Smooth muscle cell (in vitro differentiated cells): ENCODE data around the gene PAPSS1. TPM values are rescaled to one million over a fixed set of nuclear protein-coding genes. Genes with fewer than 3 reads are reported as not detected.
A peak's percentile ranks its signal among the peaks of the same experiment; 100 is the strongest.

Experiments
- DNase-seq: peaks from one replicate; lab custom pipeline; 2025; ENCODE audit not compliant: unreplicated experiment; lab: John Stamatoyannopoulos, UW
- H2AFZ ChIP-seq: fragments of 200-600 bp; sonication (generic); 2 replicates; pipeline ENCODE4 v1.6.0; 2016; ENCODE audit warnings: antibody characterized with exemption, low read depth, mild to moderate bottlenecking
- H3F3A ChIP-seq: fragments of 200-600 bp; sonication (generic); 2 replicates; pipeline ENCODE4 v1.6.0; 2017; ENCODE audit warnings: antibody characterized with exemption, low read depth
- H3K27ac ChIP-seq: fragments of 200-600 bp; sonication (generic); 2 replicates; pipeline ENCODE4 v1.5.1; 2016; ENCODE audit warnings: low read depth, mild to moderate bottlenecking
- H3K27me3 ChIP-seq: fragments of 200-600 bp; sonication (generic); 2 replicates; pipeline ENCODE4 v1.6.1; 2016; ENCODE audit warnings: low read depth, mild to moderate bottlenecking
- H3K36me3 ChIP-seq: fragments of 200-600 bp; sonication (generic); 2 replicates; pipeline ENCODE4 v1.5.1; 2016; ENCODE audit warnings: low read depth
- H3K4me1 ChIP-seq: fragments of 200-600 bp; sonication (generic); 2 replicates; pipeline ENCODE4 v1.5.1; 2016; ENCODE audit warnings: low read depth
- H3K4me2 ChIP-seq: fragments of 200-600 bp; sonication (generic); 2 replicates; pipeline ENCODE4 v1.6.0; 2016; ENCODE audit warnings: mild to moderate bottlenecking
- H3K4me3 ChIP-seq: fragments of 200-600 bp; sonication (generic); 2 replicates; pipeline ENCODE4 v1.5.1; 2016; ENCODE audit warnings: mild to moderate bottlenecking
- H3K79me2 ChIP-seq: fragments of 200-600 bp; sonication (generic); 2 replicates; pipeline ENCODE4 v1.6.0; 2016; ENCODE audit warnings: low read depth, mild to moderate bottlenecking
- H3K9ac ChIP-seq: fragments of 200-600 bp; sonication (generic); 2 replicates; pipeline ENCODE4 v1.6.0; 2016; ENCODE audit warnings: low read depth
- H3K9me3 ChIP-seq: fragments of 200-600 bp; sonication (generic); replicated peaks from 2 replicates; pipeline ENCODE4 v1.5.1; 2016; ENCODE audit warnings: low read depth
- H4K20me1 ChIP-seq: fragments of 200-600 bp; sonication (generic); 2 replicates; pipeline ENCODE4 v1.6.0; 2016; ENCODE audit warnings: low read depth
- WGBS: methylation state at CpG from one replicate; pipeline ENCODE4 v1.1.7; 2016; ENCODE audit warnings: low lambda C conversion rate; 5-methylcytosine and 5-hydroxymethylcytosine counted together
- polyA plus RNA-seq: library from polyadenylated mRNA; unstranded; fragments of >200 nt; fragmentation: Nextera tagmentation; extraction: Ambion mirVana; gene quantifications from 2 replicates; pipeline ENCODE4 v1.2.1, GENCODE V29; 2016
- total RNA-seq: library from RNA; depleted of rRNA; stranded (reverse); fragments of >200 nt; gene quantifications from 2 replicates; pipeline ENCODE4 v1.2.3, GENCODE V29; 2014
- TF ChIP-seq, protein P1 (sequence below): fragments of 200-600 bp; sonication (generic); IDR thresholded peaks from 2 replicates; pipeline ENCODE4 v1.5.1; 2017; ENCODE audit warnings: borderline replicate concordance, mild to moderate bottlenecking, antibody characterized with exemption; ENCODE audit not compliant: insufficient read depth, poor library complexity, severe bottlenecking

PAPSS1 gene
- total and polyA plus RNA-seq, 2 experiments from 2014 or later, result 188 to 198 TPM

DNA sequence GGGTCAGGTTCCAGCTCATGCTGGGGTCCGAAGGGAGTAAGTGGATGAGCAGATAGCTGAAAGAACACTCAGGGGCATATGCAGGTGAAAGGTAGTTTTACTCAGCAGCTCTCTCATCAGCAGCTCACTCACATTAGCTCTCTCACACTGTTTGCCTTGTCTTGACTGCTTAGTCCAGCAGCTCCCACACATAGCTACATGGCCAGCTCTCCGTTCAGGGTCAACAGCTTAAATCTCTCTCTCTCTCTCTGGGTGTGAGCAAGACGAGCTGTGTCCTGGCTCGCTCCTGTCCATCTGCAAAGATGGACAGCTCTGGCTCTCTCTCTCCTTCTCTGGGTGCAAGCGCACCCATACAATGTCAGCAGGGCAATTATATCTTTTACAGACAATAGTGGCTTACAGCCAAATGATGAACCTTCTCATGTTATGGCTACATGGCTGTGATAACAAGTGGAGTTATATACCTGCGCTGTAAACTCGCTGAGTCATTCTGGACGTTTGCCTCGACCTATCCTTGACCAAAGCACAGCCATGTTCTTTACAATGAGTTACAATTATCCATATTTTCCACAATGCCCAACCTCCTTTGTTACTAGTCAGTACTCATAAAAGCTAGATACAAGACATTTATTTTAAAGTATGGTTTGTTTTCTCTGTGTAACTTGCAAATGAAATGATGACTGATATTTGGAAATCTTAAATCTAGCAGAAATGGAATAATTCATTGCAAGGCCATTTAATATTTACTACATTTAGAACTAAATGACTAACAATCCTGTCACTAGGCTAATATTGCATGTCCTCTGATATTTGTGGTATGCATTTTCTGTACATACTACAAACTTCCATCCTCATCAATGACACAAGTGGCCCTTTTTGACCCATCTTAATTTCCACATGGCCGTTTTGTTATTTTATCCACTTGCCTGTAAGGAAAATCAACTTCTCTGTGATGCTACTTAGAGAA, 9.3 kb downstream of the PAPSS1 start:
- peaks cover 9% of the 10 kb centered on the region for H3F3A ChIP-seq
- peaks cover 100% of the 10 kb centered on the region for H3K79me2 ChIP-seq
- peak overlapping the region; percentile 20 for H3K27ac ChIP-seq
- H3K4me1 ChIP-seq, result peaks cover 5% of the 10 kb centered on the region
- peaks cover 10% of the 10 kb centered on the region for H3K9me3 ChIP-seq
- peaks cover 65% of the 10 kb centered on the region for H4K20me1 ChIP-seq
- no peaks in the 10 kb centered on the region for H3K27me3 ChIP-seq
- H3K9ac ChIP-seq, result no peak overlapping the region
- no peak overlapping the region for H2AFZ ChIP-seq
- no peak overlapping the region for H3K4me3 ChIP-seq
- peak overlapping the region; percentile 28 for H3K4me2 ChIP-seq
- TF ChIP-seq, protein P1, sequence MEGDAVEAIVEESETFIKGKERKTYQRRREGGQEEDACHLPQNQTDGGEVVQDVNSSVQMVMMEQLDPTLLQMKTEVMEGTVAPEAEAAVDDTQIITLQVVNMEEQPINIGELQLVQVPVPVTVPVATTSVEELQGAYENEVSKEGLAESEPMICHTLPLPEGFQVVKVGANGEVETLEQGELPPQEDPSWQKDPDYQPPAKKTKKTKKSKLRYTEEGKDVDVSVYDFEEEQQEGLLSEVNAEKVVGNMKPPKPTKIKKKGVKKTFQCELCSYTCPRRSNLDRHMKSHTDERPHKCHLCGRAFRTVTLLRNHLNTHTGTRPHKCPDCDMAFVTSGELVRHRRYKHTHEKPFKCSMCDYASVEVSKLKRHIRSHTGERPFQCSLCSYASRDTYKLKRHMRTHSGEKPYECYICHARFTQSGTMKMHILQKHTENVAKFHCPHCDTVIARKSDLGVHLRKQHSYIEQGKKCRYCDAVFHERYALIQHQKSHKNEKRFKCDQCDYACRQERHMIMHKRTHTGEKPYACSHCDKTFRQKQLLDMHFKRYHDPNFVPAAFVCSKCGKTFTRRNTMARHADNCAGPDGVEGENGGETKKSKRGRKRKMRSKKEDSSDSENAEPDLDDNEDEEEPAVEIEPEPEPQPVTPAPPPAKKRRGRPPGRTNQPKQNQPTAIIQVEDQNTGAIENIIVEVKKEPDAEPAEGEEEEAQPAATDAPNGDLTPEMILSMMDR, result no peak
- peaks cover 8% of the 10 kb centered on the region for H3K36me3 ChIP-seq
- 84% methylated on average over 10 of the region's 10 CpGs for WGBS
- DNase-seq, result no peak

DNA sequence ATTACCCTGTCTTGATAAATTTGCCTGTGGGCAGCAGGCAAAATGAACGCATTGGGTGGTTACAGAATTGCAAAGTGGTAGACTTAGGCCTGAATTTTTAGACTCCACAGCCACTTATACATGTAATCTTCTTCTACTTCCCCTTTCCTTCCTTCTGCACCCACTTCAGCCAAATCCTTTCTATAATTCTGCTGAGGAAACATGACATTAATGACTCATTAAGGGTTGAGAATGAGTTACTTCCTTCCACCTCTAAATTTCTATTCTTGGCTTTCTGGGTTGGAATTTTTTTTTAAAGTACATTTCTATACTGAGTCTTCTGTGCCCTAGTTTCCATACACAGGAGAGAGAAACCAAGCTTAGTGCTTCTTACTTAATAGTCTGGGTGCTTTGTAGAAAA, 10.1 kb downstream of the PAPSS1 start:
- H3K4me3 ChIP-seq, result no peak overlapping the region
- H3K4me2 ChIP-seq, result peak overlapping the region; percentile 28
- peaks cover 56% of the 10 kb centered on the region for H4K20me1 ChIP-seq
- 91% methylated on average over 1 of the region's 1 CpG for WGBS
- peaks cover 12% of the 10 kb centered on the region for H3K9me3 ChIP-seq
- TF ChIP-seq, protein P1, result no peak
- H3K9ac ChIP-seq, result no peak overlapping the region
- H3K4me1 ChIP-seq, result peaks cover 5% of the 10 kb centered on the region
- peaks cover 9% of the 10 kb centered on the region for H3F3A ChIP-seq
- H3K27ac ChIP-seq, result peak overlapping the region; percentile 20
- H3K79me2 ChIP-seq, result peaks cover 100% of the 10 kb centered on the region
- H3K27me3 ChIP-seq, result no peaks in the 10 kb centered on the region
- H3K36me3 ChIP-seq, result peaks cover 15% of the 10 kb centered on the region
- DNase-seq, result no peak
- H2AFZ ChIP-seq, result no peak overlapping the region

DNA sequence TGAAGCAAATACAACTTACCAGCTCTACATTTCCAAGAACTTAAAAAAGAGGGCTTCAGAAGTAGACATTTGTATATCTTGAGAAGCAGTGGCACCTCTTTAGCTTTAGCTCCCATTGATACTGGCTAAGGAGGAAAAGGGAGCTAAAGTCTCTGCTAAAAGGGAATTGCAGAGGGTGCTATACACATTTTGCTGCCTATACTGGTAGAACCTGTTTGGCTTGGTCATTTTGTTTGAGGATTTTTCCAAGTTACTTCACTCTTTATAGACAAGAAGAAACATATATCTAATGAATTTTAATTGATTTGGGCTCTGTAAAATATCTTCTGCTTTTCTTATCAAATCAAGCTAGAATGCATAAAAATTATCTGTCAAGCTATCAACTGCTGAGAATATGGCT, 11.8 kb downstream of the PAPSS1 start:
- H3K4me1 ChIP-seq, result no peaks in the 10 kb centered on the region
- H3F3A ChIP-seq, result peaks cover 9% of the 10 kb centered on the region
- peak overlapping the region; percentile 49 for H3K4me2 ChIP-seq
- H3K9ac ChIP-seq, result no peak overlapping the region
- TF ChIP-seq, protein P1, result no peak
- H2AFZ ChIP-seq, result no peak overlapping the region
- peaks cover 39% of the 10 kb centered on the region for H4K20me1 ChIP-seq
- DNase-seq, result no peak
- peaks cover 20% of the 10 kb centered on the region for H3K36me3 ChIP-seq
- H3K79me2 ChIP-seq, result peaks cover 100% of the 10 kb centered on the region
- no peak overlapping the region for H3K4me3 ChIP-seq
- H3K9me3 ChIP-seq, result peaks cover 19% of the 10 kb centered on the region
- no peaks in the 10 kb centered on the region for H3K27me3 ChIP-seq
- H3K27ac ChIP-seq, result peak overlapping the region; percentile 40
